Fibroblast of pulmonary artery (primary cell): ENCODE measurements around the gene GARIN1A.

Source experiments
- DNase-seq: peaks from one replicate; pipeline ENCODE4 v3.0.0-alpha.2; 2010; ENCODE audit warnings: low read depth
- H3K4me3 ChIP-seq: replicated peaks from 2 replicates; pipeline ENCODE4 v1.5.1; 2011; ENCODE audit warnings: low read depth, mild to moderate bottlenecking, control low read depth, low read length, moderate library complexity
- TF ChIP-seq, protein P1 (sequence below): IDR thresholded peaks from 2 replicates; pipeline ENCODE4 v1.5.1; 2011; ENCODE audit warnings: mild to moderate bottlenecking, control low read depth, low read length, inconsistent platforms; ENCODE audit errors: missing control alignments

GARIN1A gene

DNA sequence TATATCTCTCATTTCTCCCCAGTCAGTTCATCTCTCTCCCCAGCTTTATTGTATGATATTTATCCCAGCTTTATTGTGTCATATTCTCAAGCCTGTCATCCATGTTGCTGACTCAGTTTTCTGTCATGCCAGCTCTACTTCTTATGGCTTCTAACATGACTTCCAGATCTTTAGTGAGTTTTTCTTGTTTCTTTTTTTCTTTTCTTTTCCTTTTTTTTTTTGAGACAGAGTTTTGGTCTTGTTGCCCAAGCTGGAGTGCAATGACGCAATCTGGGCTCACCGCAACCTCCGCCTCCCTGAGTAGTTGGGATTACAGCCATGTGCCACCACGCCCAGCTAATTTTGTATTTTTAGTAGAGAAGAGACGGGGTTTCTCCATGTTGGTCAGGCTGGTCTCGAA is 38.4 kb downstream of the GARIN1A start:
- no peak overlapping the region for H3K4me3 ChIP-seq
- DNase-seq, result peak; percentile 51
- TF ChIP-seq, protein P1, sequence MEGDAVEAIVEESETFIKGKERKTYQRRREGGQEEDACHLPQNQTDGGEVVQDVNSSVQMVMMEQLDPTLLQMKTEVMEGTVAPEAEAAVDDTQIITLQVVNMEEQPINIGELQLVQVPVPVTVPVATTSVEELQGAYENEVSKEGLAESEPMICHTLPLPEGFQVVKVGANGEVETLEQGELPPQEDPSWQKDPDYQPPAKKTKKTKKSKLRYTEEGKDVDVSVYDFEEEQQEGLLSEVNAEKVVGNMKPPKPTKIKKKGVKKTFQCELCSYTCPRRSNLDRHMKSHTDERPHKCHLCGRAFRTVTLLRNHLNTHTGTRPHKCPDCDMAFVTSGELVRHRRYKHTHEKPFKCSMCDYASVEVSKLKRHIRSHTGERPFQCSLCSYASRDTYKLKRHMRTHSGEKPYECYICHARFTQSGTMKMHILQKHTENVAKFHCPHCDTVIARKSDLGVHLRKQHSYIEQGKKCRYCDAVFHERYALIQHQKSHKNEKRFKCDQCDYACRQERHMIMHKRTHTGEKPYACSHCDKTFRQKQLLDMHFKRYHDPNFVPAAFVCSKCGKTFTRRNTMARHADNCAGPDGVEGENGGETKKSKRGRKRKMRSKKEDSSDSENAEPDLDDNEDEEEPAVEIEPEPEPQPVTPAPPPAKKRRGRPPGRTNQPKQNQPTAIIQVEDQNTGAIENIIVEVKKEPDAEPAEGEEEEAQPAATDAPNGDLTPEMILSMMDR, result no peak

DNA sequence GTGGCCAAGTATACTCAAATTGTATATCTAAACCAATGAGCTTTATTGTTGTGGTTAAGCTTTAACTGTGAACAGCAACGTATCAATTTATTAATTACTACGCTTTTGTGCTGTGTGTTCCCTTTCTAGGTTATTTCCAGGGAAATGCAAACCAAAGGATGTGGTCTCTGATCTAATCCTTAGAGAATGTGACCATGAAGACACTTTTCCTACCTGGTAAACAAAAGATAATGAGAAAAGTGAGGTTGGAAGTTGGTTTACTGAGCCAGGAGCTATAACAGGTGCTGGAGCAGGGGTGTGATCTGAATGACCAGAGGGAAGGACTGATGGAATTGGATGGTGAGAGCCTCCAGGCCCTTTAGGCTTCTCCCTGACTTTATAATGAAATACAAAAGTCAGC is 41.7 kb downstream of the GARIN1A start:
- DNase-seq, result no peak
- H3K4me3 ChIP-seq, result no peak overlapping the region
- TF ChIP-seq, protein P1, result no peak

DNA sequence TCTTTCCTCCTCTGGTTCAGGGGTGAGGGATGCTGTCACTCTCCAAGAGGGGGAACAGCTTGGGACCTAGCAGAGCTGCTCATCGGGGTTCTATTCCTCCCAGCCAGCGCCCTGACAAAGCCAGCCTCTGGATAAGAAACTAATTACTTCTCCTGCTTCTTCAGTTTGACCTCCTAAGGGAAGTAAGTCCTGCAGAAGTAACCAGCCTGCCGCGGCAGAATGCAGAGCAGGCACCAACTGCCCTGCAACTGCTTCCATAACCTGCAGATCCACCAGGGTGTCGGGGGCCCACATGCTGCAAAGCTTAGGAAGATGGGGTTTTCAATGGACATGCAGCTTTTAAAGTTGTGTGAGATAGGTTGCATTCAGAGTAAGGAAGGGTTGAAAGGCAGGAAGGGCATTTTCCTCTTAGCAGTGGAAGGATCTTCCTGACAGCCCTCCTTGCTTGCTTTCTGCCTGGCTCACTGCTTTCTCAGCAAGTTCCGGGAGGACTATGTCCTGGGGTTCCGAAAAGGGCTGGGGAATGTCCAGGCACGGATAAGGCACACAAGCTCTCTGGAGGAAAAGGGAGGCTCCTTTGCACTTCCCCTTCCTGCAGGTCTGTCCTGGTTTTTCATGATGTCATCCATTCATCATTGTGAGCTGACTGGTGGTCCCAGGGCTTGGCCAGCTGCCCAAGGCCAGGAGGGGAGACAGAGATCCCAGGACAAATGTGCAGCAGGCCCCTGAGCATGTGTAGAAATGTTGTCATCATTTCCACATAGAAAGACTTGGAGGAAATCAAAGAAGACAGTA is 42.8 kb downstream of the GARIN1A start:
- H3K4me3 ChIP-seq, result no peak overlapping the region
- DNase-seq, result peak; percentile 26
- TF ChIP-seq, protein P1, result no peak

DNA sequence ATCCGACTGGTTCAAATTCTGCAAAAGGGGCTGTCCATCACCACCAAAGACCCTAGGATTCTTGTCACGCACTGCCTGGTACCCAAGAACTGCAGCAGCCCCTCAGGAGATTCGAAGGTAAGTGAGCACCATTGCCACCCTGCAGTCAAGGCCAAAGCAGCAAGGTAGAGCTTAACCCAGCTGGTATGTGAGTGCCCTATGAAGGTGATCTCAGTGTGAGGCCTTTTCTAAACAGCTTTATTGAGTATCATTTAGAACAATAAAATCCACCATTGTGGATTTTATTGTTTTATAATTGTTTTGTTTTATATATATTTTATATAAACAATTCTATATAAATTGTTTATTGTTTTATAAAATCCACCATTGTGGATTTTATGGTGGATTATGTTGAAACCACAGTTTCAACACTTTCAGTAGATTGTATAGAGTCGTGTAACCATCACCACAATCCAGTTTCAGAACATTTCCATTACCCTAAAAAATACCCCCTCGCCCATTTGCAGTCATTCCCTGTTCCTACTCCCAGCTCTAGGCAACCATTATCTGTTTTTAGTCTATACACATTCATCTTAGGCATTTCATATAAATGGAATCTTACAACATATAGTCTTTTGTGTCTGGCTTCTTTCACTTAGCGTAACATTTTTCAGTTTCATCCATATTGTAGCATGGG is 47.0 kb downstream of the GARIN1A start:
- DNase-seq, result no peak
- TF ChIP-seq, protein P1, result no peak
- H3K4me3 ChIP-seq, result no peak overlapping the region

DNA sequence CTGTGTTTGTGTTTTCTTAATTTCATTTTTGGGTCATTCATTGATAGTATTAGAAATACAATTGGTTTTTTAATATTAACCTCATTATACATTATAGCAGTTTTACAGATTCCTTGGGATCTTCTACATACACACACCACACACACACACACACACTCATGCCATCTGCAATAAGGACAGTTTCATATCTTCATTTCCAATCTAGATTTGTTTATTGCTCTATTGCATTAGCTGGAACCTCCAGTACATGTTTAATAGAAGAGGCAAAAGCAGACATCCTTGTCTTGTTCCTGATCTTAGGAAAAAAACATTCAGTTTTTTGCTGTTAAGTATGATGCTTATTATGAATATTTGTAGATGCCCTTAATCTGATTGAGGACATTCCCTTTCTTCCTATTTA is 49.3 kb downstream of the GARIN1A start:
- TF ChIP-seq, protein P1, result no peak
- H3K4me3 ChIP-seq, result no peak overlapping the region

More for the DNA sequence above, 49.3 kb downstream of the GARIN1A start:
- DNase-seq, result no peak
